GM12875 (cell line): ENCODE data around the gene ATP13A3.

Source experiments
- H3K4me3 ChIP-seq: one replicate; pipeline ENCODE4 v1.5.1; 2011; ENCODE audit warnings: low read depth, low read length, control low read depth
- TF ChIP-seq, protein P1 (sequence below): IDR thresholded peaks from 2 replicates; pipeline ENCODE4 v1.5.1; 2011; ENCODE audit warnings: low read depth, mild to moderate bottlenecking, control low read depth, inconsistent platforms, low read length, moderate library complexity, borderline replicate concordance; ENCODE audit not compliant: insufficient read depth

ATP13A3 gene

GRCh38 chr3:194401346-194401745 is 85.5 kb downstream of the ATP13A3 start:
- H3K4me3 ChIP-seq = no peak overlapping the region
- TF ChIP-seq, protein P1, sequence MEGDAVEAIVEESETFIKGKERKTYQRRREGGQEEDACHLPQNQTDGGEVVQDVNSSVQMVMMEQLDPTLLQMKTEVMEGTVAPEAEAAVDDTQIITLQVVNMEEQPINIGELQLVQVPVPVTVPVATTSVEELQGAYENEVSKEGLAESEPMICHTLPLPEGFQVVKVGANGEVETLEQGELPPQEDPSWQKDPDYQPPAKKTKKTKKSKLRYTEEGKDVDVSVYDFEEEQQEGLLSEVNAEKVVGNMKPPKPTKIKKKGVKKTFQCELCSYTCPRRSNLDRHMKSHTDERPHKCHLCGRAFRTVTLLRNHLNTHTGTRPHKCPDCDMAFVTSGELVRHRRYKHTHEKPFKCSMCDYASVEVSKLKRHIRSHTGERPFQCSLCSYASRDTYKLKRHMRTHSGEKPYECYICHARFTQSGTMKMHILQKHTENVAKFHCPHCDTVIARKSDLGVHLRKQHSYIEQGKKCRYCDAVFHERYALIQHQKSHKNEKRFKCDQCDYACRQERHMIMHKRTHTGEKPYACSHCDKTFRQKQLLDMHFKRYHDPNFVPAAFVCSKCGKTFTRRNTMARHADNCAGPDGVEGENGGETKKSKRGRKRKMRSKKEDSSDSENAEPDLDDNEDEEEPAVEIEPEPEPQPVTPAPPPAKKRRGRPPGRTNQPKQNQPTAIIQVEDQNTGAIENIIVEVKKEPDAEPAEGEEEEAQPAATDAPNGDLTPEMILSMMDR = no peak

- H3K4me3 ChIP-seq = no peak overlapping the region
- TF ChIP-seq, protein P1 = no peak
Observed at GRCh38 chr3:194399874-194400411, 86.9 kb downstream of the ATP13A3 start.

DNA sequence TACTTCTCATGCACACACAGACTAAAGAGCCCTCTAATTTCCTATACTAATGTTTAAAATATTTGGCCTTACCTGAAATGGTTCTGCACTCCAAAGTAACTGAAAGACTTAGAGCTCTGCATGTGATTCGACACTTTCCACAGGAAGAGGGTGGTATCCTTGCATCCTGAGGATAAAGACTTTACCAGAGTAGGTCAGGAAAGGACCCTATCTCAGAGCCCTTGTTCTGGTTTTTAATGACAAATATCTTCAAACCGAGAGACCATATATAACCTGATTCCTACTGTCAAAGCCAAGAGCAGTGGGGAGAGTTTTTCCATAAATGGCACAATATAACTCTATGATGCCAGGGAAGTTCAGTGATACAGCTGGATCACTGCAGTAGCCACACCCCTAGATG is 87.6 kb downstream of the ATP13A3 start, which contains the start of gene GP5:
Gene GP5 (minus strand): TSS at position 101 of the 400 bp plus-strand sequence. CDS start 984 bp downstream, outside the sequence.
- H3K4me3 ChIP-seq = no peak within 1 kb of the TSS
- TF ChIP-seq, protein P1 = no peak

DNA sequence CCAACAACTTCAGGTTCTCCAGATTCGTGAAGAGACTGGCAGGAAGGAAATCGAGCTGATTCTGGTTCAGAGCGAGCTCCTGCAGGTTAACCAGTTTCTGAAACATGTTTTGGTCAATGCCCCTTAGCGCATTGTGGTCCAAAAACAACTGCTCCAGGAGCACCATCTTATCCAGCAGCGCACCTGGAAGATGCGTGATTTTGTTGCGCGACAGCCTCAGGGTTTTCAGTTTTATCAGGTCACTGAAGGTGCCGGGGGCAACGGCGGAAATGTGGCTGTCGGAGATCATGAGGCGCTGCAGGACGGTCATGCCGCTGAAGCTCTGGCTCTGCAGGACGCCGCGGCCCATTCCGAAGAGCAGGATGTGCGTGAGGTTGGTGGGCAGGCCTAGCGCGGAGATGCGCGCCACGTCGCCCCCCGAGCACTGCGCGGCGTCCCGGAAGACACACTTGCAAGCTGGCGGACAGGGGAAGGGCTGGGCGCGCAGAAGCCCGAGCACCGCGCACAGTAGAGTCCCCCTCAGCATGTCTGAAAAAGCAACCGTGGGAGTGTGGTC is 89.0 kb downstream of the ATP13A3 start:
- no peak overlapping the region for H3K4me3 ChIP-seq
- TF ChIP-seq, protein P1 = no peak

GRCh38 chr3:194396859-194397756 is 89.7 kb downstream of the ATP13A3 start:
- H3K4me3 ChIP-seq = no peak overlapping the region
- TF ChIP-seq, protein P1 = no peak

GRCh38 chr3:194396539-194396858 is 90.3 kb downstream of the ATP13A3 start:
- H3K4me3 ChIP-seq = no peak overlapping the region
- TF ChIP-seq, protein P1 = no peak
